Keratinocyte (primary cell): ENCODE data around the gene COL7A1.

ENCODE experiments used
- EZH2 ChIP-seq: IDR thresholded peaks from one replicate; pipeline ENCODE4 v1.6.1; 2012; ENCODE audit warnings: inconsistent platforms, mild to moderate bottlenecking, low read length, moderate library complexity
- TF ChIP-seq, protein P1 (sequence below), 3 experiments: IDR thresholded peaks in 1 of 3; conservative IDR thresholded peaks in 1 of 3; optimal IDR thresholded peaks in 1 of 3; 2 replicates in 2 of 3; 3 replicates in 1 of 3; pipeline versions ENCODE3 to v1.5.1; 2011; ENCODE audit warnings: low read length in 3 of 3, mild to moderate bottlenecking in 3 of 3, moderate library complexity in 2 of 3, control low read depth in 1 of 3, inconsistent platforms in 1 of 3; ENCODE audit not compliant: insufficient read depth in 2 of 3; ENCODE audit errors: extremely low read depth in 1 of 3

DNA sequence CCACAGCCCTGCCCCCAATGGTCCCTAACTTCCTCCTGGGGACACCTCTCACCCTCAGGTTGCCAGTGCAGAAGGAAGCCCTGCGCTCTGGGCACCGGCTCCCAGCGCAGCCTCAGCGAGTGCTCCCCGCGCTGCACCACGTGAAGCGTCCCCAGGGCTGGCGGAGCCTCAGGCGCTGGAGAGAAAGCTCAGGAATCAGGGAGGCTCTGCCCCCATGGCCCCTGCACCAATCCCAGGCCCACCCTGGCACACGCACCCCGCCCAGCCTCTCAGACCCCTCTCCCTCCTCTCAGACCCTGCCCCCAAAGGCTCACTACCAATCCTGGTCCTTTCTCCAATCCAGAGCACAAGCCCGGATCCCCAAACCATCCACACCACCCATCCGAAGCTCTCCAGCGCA lies 6.9 kb downstream of the COL7A1 start:
- TF ChIP-seq, protein P1, sequence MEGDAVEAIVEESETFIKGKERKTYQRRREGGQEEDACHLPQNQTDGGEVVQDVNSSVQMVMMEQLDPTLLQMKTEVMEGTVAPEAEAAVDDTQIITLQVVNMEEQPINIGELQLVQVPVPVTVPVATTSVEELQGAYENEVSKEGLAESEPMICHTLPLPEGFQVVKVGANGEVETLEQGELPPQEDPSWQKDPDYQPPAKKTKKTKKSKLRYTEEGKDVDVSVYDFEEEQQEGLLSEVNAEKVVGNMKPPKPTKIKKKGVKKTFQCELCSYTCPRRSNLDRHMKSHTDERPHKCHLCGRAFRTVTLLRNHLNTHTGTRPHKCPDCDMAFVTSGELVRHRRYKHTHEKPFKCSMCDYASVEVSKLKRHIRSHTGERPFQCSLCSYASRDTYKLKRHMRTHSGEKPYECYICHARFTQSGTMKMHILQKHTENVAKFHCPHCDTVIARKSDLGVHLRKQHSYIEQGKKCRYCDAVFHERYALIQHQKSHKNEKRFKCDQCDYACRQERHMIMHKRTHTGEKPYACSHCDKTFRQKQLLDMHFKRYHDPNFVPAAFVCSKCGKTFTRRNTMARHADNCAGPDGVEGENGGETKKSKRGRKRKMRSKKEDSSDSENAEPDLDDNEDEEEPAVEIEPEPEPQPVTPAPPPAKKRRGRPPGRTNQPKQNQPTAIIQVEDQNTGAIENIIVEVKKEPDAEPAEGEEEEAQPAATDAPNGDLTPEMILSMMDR (optimal IDR thresholded peaks at IDR 0.05 in 1 of 3, IDR thresholded peaks at IDR 0.05 in 1 of 3, conservative IDR thresholded peaks at IDR 0.05 in 1 of 3; ENCODE audit: extremely low read depth in 1 of 3, insufficient read depth in 2 of 3, low read length in 3 of 3) = no peak
- TF ChIP-seq EZH2 = no peak
